Stimulated activated CD4-positive, alpha-beta T cell treated with anti-CD3 and anti-CD28 coated beads, Interleukin-12 subunit alpha, Interleukin-12 subunit beta, amount 100 ng/mL, for 48 hours (primary cell): ENCODE results near the gene COMMD9.

Source experiments
- DNase-seq, 3 donors: peaks; one replicate each; pipeline ENCODE4 v3.0.0-alpha.2; 2020; ENCODE audit warnings: low read depth in 2 of 3, low spot score in 1 of 3

COMMD9 gene

GRCh38 chr11:36296884-36297543 is 7.8 kb upstream of the COMMD9 start:
- no peak for DNase-seq

- no peak for DNase-seq
Observed at GRCh38 chr11:36295926-36296325, 6.7 kb upstream of the COMMD9 start, which contains the start of gene PRR5L. PRR5L (plus strand) TSS chr11:36296288; CDS start chr11:36401122, 104,834 bp downstream.

GRCh38 chr11:36292311-36292722 is 3.1 kb upstream of the COMMD9 start:
- peak in 1 of 3 donors; percentile 30 for DNase-seq

GRCh38 chr11:36288442-36289225 is 590 bp downstream of the COMMD9 start:
- no peak for DNase-seq

GRCh38 chr11:36282926-36283325 is 6.3 kb downstream of the COMMD9 start:
- no peak for DNase-seq

GRCh38 chr11:36281850-36282249 is 7.4 kb downstream of the COMMD9 start:
- DNase-seq = no peak

GRCh38 chr11:36280531-36280930 is 8.7 kb downstream of the COMMD9 start:
- DNase-seq = no peak

- DNase-seq = no peak
Observed at GRCh38 chr11:36278531-36279282, 10.5 kb downstream of the COMMD9 start.

- DNase-seq = no peak
Observed at GRCh38 chr11:36274414-36274813, 14.8 kb downstream of the COMMD9 start.

GRCh38 chr11:36273110-36273509 is 16.1 kb downstream of the COMMD9 start:
- no peak for DNase-seq

- no peak for DNase-seq
Observed at GRCh38 chr11:36271794-36272407, 17.3 kb downstream of the COMMD9 start.

GRCh38 chr11:36270701-36271100 is 18.5 kb downstream of the COMMD9 start:
- no peak for DNase-seq

GRCh38 chr11:36268337-36268985 is 20.8 kb downstream of the COMMD9 start:
- DNase-seq = no peak

GRCh38 chr11:36266767-36267166 is 22.5 kb downstream of the COMMD9 start:
- DNase-seq = no peak

- DNase-seq = peak; percentile 27 to 56 (median 39)
Observed at GRCh38 chr11:36265793-36266628, 23.2 kb downstream of the COMMD9 start.

- no peak for DNase-seq
Observed at GRCh38 chr11:36264973-36265344, 24.3 kb downstream of the COMMD9 start.

GRCh38 chr11:36264011-36264972 is 24.9 kb downstream of the COMMD9 start:
- no peak for DNase-seq

- no peak for DNase-seq
Observed at GRCh38 chr11:36261094-36261493, 28.1 kb downstream of the COMMD9 start.
